GM12872 (cell line): ENCODE data around the gene NCKAP5L.

Experiments
- CTCF ChIP-seq: IDR thresholded peaks from 3 replicates; pipeline ENCODE4 v1.5.1; 2011; ENCODE audit warnings: low read depth, mild to moderate bottlenecking, low read length, moderate library complexity; ENCODE audit not compliant: insufficient read depth

Gene NCKAP5L

GRCh38 chr12:49794811-49795653 lies 33.2 kb downstream of the NCKAP5L start:
- no peak for TF ChIP-seq CTCF

GRCh38 chr12:49794021-49794420 lies 34.2 kb downstream of the NCKAP5L start:
- no peak for TF ChIP-seq CTCF

GRCh38 chr12:49793620-49794019 lies 34.6 kb downstream of the NCKAP5L start:
- no peak for TF ChIP-seq CTCF

GRCh38 chr12:49792976-49793580 lies 35.1 kb downstream of the NCKAP5L start:
- no peak for TF ChIP-seq CTCF

- no peak for TF ChIP-seq CTCF
Observed at GRCh38 chr12:49792181-49792970, 35.8 kb downstream of the NCKAP5L start.

- TF ChIP-seq CTCF, result no peak
Observed at GRCh38 chr12:49791700-49792099, 36.5 kb downstream of the NCKAP5L start.
